Endothelial cell of coronary artery (primary cell): ENCODE data around the gene KIF20B. TPM values are rescaled to one million over a fixed set of nuclear protein-coding genes. Genes with fewer than 3 reads are reported as not detected.

Experiments
- total RNA-seq: library from RNA; depleted of rRNA; stranded (reverse); fragments of >200 nt; gene quantifications from 2 replicates; pipeline ENCODE4 v1.2.3, GENCODE V29; 2014

KIF20B gene, protein sequence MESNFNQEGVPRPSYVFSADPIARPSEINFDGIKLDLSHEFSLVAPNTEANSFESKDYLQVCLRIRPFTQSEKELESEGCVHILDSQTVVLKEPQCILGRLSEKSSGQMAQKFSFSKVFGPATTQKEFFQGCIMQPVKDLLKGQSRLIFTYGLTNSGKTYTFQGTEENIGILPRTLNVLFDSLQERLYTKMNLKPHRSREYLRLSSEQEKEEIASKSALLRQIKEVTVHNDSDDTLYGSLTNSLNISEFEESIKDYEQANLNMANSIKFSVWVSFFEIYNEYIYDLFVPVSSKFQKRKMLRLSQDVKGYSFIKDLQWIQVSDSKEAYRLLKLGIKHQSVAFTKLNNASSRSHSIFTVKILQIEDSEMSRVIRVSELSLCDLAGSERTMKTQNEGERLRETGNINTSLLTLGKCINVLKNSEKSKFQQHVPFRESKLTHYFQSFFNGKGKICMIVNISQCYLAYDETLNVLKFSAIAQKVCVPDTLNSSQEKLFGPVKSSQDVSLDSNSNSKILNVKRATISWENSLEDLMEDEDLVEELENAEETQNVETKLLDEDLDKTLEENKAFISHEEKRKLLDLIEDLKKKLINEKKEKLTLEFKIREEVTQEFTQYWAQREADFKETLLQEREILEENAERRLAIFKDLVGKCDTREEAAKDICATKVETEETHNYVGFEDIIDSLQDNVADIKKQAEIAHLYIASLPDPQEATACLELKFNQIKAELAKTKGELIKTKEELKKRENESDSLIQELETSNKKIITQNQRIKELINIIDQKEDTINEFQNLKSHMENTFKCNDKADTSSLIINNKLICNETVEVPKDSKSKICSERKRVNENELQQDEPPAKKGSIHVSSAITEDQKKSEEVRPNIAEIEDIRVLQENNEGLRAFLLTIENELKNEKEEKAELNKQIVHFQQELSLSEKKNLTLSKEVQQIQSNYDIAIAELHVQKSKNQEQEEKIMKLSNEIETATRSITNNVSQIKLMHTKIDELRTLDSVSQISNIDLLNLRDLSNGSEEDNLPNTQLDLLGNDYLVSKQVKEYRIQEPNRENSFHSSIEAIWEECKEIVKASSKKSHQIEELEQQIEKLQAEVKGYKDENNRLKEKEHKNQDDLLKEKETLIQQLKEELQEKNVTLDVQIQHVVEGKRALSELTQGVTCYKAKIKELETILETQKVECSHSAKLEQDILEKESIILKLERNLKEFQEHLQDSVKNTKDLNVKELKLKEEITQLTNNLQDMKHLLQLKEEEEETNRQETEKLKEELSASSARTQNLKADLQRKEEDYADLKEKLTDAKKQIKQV (N-terminal part only)
- total RNA-seq: 8.6 and 14.4 TPM in 2 replicates

DNA sequence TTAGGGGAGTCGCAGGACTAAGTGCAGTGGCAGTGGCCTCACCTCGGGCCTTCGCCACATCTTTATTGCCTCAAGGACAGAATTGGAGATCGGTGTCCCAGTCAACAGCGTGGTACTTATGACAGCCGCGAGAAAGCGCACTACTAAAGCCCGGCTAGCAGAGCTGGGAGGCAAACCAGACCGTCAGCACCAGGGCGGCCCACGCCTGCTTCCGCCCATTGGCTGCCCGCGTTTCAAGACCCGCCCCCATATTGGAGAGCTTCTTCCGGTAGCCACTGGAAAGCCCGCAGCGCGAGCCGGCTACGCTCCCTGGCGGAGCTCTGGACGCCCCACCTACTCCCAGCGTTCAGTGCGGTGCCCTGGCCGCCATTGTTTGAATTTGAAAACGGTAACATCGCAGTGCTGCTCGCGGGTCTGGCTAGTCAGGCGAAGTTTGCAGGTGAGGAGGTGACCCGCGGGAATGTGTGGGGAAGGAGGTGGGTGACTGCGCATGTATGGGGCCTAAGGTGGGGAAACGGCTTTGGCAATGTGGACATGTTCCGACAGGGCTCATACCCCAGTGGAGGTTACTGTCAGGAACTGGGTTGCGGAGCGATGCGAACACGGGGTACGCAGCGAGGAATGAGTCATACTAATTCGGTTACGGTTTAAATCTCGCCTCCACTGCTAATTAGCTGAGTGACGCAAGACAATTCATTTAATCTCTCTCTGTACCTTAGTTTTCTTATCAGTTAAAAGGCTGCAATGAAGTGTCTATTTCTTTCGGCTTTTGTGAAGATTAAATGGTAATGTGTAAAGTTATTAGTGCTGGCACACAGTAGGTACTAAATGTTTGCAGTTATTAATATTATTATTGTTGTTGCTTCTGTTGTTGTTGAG, at the start of gene KIF20B:
TSS of gene KIF20B (plus strand) at position 349 of the 879 bp plus-strand sequence. CDS start 3,705 bp downstream, outside the sequence.

Other genes starting within 250 kb of the KIF20B start
- 3.2 TPM in 1 of 2 replicates, not detected in the other for gene SLC16A12, start 166.0 kb upstream of the KIF20B start, total RNA-seq
- 3.1 and 3.7 TPM in 2 replicates for gene PANK1, start 56.3 kb upstream of the KIF20B start, total RNA-seq